Measurements from ENCODE around the gene AMACR.

GRCh38 chr5:33984178-33984577, 23.7 kb downstream of the AMACR start:
- TF ChIP-seq, protein P1, sequence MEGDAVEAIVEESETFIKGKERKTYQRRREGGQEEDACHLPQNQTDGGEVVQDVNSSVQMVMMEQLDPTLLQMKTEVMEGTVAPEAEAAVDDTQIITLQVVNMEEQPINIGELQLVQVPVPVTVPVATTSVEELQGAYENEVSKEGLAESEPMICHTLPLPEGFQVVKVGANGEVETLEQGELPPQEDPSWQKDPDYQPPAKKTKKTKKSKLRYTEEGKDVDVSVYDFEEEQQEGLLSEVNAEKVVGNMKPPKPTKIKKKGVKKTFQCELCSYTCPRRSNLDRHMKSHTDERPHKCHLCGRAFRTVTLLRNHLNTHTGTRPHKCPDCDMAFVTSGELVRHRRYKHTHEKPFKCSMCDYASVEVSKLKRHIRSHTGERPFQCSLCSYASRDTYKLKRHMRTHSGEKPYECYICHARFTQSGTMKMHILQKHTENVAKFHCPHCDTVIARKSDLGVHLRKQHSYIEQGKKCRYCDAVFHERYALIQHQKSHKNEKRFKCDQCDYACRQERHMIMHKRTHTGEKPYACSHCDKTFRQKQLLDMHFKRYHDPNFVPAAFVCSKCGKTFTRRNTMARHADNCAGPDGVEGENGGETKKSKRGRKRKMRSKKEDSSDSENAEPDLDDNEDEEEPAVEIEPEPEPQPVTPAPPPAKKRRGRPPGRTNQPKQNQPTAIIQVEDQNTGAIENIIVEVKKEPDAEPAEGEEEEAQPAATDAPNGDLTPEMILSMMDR (conservative IDR thresholded peaks at IDR 0.05; ENCODE audit: low read depth in 2 of 2): no peak
- TF ChIP-seq, protein P2, sequence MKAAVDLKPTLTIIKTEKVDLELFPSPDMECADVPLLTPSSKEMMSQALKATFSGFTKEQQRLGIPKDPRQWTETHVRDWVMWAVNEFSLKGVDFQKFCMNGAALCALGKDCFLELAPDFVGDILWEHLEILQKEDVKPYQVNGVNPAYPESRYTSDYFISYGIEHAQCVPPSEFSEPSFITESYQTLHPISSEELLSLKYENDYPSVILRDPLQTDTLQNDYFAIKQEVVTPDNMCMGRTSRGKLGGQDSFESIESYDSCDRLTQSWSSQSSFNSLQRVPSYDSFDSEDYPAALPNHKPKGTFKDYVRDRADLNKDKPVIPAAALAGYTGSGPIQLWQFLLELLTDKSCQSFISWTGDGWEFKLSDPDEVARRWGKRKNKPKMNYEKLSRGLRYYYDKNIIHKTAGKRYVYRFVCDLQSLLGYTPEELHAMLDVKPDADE (IDR thresholded peaks at IDR 0.05): no peak
- TF ChIP-seq EZH2phosphoT487 (IDR thresholded peaks at IDR 0.05; ENCODE audit: unreplicated experiment) (no peak), JUNB (IDR thresholded peaks at IDR 0.05; ENCODE audit: unreplicated experiment) (no peak), POLR2AphosphoS5 (IDR thresholded peaks at IDR 0.05; ENCODE audit: low read depth) (no peak), EZH2 (IDR thresholded peaks at IDR 0.05; ENCODE audit: low read depth, unreplicated experiment) (no peak), REST (IDR thresholded peaks at IDR 0.05; ENCODE audit: unreplicated experiment) (no peak), ZNF331 (CRISPR knock-in tag; IDR thresholded peaks at IDR 0.05; ENCODE audit: low read depth) (no peak), CREB1 (CRISPR knock-in tag; IDR thresholded peaks at IDR 0.05; ENCODE audit: low read depth) (no peak), ZNF462 (CRISPR knock-in tag; IDR thresholded peaks at IDR 0.05) (no peak)
